Stimulated activated CD8-positive, alpha-beta memory T cell treated with anti-CD3 and anti-CD28 coated beads, Interleukin-2, amount 100 ng/mL, for 1 hour (primary cell): Measurements from ENCODE around the gene MARCKS.
"Not testable (repeated sequence)": the region's sequence is repeated elsewhere in the genome, so short reads cannot be mapped to it uniquely, and the experiment has no call there.

Source experiments
- DNase-seq, 2 donors: peaks; one replicate each; pipeline ENCODE4 v3.0.0-alpha.2; 2020; ENCODE audit warnings: low read depth in 2 of 2

MARCKS gene

DNA sequence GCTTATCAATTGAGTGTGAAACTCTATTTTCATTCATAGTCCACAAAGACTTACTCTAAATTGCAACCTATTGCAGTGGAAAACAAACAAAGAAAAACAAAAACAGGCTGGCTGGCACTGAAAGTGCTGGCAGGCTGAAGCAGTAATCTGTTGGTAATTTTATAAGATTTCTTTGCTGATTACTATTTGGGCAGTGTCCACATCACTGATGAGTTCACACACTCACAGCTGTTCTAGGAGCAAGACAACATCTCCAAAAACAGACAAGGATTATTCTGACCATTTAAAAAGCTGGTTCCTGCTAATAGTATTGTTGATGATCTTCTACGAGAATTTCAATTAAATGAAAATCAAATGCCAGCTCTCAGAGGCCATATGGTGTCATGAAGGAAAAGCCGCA lies 26.9 kb downstream of the MARCKS start:
- no peak for DNase-seq

DNA sequence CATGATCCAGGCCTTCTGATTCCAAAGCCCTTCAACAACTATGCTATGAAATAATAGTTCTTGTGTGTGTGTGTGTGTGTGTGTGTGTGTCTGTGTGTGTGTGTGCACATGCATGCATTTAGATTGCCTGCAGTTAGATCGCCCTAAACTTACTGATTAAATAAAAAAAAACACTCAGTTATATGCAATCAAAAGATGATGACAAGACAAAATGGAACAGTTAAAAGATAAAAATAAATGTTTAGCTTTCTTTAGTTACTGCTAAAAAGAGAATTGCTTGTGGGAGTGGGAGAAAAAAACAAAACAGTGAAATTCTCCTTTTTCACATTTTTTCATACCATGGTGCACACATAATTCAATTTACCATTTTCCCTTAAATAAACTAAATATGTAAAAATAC lies 29.4 kb downstream of the MARCKS start:
- DNase-seq = no peak

DNA sequence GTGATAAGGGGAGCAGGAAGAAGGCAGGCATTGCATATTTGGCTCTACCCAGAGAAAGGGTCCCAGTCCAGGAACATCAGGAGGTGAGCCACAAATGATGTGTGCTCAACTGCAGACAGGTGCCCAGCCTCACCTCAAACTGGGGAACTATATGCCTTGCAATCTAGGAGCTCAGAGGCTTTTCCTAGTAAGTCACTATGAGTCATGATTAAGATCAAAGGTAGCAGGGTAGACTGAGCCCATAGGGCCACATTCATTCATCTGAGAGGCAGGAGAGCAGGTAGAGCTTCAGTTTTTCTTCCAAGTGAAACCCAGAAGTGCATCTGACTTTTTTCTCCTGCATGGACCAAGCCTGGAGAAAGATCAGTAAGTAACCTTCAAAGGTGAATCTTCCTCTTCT lies 31.3 kb downstream of the MARCKS start:
- DNase-seq = no peak

DNA sequence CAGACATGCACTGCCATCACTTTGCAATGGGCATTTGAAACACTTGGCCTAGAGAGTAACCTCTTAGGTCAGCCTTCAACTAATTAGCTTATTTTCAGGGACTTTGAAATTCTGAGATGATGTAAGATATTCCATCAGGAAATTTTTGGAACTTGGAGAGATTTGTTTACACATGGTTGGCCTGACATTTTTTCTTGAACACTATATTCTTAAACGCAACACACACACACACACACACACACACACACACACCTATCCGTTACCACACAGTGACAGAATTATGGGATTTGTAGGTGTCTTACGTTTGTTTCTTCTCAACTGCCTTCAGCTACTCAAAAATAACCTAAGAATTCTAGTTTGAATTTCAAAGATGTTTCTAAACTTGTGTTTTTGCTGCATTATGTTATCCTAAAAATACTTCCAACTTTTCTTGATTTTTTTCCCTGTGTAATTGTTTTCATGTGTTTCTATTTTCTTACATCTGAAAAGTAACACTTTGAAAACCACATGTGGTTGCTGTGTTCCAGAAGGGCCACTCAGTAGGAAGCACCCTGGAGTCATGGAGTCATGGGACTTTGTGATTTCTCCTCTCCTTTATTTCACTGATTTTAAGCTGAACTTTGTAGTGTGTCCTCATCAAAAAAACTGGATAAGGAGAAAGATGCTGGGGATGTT lies 31.9 kb downstream of the MARCKS start:
- DNase-seq = no peak

DNA sequence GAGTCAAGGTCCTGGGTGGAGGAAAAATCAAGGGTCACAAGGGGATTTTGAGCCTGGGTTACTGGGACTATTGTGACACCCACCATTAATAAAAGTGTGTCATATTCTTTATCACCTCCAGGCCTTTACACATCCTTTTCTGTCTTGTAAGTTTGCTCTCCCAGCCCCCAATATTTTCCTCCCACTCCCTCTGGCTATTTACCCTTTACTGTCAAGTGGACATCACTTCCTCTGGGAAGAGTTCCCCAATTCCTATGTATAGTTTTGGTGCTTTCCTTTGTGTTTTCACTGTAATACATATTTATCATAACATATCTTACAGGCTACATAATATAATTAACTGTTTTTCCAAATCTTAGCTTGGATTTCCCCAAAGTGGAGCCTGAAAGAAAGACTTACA lies 36.3 kb downstream of the MARCKS start:
- DNase-seq = no peak

DNA sequence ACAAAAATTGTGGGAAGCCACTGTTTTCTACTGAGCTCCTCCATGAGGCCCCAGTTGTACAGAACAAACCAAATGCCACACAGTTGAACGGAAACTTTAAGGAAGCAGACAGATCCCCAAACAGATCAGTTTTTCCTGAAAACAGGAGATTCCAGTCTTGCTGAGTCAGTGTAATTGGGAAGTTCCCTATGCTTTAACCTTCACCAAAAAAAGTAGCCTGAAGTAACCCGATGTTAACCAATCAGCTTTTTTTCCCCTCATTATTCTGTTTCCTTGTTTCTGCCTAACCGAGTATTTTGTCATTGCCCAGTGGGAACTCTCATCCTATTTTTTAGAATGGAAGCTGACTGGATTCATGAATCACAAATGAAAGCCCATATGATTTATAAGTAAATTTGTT lies 36.7 kb downstream of the MARCKS start:
- no peak for DNase-seq

DNA sequence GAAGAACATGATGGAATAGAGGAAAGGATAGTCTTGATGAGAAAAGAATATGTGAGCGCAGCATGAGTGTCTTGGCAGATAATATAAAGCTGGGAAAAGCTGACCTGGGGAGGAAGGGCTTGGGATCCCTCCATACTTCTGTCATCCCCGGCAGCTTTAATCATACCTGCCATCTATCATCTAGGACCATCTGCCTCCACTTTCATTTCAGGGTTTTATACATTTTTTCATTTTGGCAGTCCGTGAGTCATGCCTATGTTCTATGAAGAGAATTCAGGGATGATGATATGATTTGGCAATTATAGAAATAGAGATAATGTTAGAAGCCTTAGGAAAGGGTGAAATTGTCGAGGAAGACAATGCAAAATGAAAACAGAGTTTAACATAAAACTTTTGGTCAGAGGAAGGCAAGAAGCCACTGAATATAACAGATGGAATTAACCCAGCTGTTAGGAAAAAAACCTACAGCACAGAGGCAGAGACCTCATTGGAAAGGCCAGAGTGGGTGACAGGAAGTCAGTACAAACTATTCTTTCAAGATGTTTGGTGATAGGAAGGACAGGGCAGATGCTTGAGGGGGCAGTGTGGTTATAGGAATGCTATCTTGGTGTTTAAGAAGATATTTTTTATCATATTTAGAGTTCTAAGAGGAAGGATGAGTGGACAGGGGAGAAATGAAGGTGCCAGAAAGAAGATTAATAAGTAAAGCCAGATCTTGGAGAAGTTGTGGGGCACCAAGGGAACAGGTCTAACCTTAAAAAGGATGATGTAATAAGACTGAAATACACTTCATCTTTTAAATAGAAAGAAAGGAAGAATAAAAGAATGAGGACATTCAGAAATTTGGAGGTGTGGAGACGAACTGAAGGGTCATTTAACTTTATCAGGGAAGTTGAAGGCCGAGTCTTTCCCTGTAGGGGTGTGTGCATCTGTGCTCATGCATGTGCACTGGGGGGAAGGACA lies 37.8 kb downstream of the MARCKS start:
- no peak for DNase-seq

DNA sequence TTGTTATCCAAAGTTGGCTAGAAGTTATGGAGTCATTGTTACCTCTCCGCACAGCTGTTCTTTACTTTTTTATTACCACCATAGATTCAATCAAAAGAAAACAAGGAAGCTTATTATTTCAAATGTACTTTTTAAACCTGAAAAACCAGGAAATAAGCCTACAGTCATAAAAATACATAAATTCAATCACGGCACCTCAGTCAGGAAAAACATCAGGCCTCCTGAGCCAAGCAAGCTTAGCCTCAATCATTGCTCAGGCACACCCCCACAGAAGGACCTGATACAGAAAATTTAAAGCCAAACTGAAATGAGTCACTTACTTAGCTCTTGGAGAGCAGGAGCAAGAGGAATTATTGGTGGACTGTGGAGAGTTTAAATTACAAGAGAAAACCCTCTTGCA lies 44.3 kb downstream of the MARCKS start:
- no peak for DNase-seq

DNA sequence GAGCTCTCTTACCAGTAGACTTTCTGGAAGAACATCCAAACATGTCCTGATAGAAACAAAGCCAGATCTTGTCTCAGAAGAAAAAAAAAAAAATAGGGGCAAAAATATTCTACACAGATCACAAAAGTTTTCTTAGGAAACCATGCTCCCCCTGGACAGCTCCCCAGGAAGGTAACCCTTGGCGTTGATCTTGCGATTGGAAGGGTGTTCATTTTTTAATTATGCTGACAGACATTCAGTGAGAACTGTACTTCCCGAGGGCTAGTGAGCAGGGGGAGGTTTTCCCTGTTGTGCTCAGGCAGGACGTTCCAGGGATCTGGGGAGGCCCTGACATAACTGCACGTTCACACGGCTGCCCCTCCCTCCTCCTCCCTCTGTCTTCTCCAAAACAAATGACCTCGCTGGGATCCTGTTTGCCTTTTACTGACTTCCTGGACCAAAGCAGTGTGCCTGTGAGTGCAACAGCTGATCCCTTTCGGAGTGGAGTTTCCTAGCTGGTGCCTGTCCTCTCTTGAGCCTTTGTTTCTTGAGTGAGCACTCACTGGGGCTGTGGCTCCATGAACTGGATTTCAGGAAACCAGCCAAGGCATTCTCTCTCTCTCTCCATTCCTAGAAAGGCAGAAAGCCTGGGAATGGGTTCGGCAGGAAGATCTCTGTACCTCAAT lies 46.7 kb downstream of the MARCKS start:
- no peak for DNase-seq

DNA sequence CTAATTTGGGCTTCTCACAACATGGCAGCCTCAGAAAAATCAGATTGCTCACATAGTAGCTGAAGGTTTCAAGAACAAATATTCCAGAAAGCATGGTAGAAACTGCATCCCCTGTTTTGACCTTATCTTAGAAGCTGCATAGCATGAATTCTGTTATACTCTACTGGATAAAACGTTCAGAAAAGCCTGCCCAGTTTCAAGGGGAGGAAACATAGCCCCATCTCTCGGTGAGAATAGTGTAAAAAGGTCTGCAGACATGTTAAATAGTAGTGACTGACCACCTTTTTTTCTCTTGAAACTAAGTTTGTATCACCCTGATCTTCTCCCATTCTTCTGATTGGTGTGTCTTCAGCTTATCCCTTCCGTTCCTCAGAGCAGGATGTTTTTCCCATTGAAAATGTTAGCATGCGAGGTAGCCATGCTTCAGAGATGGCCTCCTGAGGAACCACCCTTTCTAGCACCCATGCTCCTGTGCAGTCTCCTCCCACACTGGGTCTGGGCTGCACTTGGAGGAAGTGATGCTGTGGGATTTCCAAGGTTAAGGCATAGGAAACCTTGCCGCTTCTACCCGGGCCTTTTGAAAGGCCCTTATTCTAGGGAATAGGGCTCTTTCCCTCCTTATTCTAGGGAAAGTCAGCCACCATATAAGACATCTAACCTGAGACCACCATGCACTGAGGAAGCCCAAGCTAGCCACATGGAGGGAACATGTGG lies 50.1 kb downstream of the MARCKS start:
- no peak for DNase-seq

DNA sequence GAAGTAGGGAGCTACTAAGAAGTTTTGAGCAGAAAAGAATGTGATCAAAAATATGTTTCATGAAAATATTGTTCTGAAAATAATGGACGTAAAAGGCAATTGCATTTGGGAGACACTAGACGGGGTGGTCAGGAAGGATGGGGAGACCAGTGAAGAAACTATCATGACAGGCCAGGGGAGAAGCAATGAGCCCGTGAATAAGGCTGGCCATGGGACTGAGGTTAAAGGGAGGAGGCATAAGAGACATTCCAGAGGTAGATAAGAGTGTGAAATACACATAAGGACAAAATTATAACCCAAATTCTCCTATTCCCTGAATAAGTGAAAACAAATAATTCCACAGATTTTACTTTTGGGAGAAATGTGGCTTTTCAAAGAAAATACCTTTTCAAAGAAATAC lies 51.7 kb downstream of the MARCKS start:
- no peak for DNase-seq

DNA sequence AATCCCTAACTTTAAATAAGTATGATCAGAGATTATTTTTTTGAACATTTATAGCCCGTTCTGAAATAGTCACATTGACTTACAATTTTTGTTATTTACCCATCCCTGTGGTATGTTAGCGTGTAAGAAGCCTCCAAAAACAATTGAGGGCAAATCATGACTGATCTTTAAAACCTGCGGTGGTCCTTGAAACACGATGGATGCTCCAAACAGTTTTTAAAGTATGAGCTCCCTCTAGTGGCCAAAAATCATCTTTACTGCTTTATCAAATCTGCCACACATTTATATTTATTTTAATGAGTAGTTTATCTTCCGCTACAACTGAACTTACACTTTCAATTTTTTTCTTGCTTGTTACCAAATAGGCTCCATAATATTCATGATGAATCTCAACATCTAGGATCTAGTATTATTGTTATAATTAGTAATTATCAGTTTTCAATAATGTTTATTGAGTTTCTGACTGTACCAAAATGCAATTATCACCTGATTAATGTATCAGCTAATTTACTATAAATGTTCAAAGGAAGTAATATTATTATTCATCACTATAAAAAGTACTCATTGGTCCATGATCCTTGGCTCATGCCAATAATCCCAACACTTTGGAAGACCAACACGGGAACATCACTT lies 52.2 kb downstream of the MARCKS start:
- DNase-seq = no peak

DNA sequence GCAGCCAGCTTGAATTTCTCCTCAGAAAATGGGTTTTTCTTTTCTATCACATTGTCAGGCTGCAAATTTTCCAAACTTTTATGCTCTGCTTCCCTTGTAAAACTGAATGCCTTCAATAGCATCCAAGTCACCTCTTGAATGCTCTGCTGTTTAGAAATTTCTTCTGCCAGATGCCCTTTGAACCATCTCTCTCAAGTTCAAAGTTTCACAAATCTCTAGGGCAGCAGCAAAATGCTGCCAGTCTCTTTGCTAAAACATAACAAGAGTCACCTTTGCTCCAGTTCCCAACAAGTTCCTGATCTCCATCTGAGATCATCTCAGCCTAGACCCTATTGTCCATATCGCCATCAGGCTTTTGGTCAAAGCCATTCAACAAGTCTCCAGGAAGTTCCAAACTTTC lies 53.1 kb downstream of the MARCKS start:
- DNase-seq = not testable (repeated sequence)
